ENCODE results near the gene LRP6.

The LRP6 gene

DNA sequence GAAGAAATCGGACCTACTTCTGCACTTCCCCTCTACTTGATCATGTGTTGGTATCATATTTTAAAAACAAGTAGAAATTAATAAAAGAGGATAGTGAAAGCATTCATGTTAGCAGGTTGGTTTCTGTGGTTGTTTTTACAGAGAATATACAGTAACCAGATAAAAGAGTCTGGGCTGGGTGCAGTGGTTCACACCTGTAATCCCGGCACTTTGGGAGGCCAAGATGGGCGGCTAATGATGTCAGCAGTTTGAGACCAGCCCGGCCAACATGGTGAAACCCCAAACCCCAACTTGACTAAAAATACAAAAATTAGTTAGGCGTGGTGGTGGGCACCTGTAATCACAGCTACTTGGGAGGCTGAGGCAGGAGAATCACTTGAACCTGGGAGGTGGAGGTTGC lies 55.9 kb downstream of the LRP6 start:
- no peak for DNase-seq

GRCh38 chr12:12210416-12210815 lies 56.4 kb downstream of the LRP6 start:
- no peak for DNase-seq

GRCh38 chr12:12209675-12210074 lies 57.2 kb downstream of the LRP6 start:
- no peak for DNase-seq

GRCh38 chr12:12209043-12209442 lies 57.8 kb downstream of the LRP6 start:
- no peak for DNase-seq

- no peak for DNase-seq
These were observed 59.1 kb downstream of the LRP6 start for GRCh38 chr12:12207746-12208145.

DNA sequence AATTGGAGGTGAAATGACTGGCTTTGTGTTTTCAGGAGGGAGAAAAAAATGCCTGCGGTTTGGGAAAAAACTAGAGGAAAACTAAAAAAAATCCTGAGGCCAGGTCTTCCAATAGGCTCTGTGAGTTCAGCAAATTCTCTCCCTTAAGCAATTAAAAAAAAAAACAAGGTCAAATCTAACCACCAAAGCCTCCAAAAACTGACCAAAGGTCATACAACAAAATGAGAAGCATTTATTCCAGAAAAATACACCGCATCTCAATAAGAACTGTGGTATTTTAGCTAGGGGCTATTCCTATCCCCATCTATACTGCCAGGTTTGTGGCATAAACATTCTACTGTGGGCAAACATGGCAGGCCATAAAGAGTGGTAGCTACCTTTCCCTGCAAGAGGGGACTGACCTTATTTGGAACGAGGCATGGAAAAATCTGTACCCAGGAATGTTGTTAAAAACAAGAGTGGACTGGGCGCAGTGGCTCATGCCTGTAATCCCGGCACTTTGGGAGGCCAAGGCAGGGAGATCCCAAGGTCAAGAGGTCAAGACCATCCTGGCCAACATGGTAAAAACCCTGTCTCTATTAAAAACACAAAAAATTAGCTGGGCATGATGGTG lies 60.0 kb downstream of the LRP6 start:
- no peak for DNase-seq

DNA sequence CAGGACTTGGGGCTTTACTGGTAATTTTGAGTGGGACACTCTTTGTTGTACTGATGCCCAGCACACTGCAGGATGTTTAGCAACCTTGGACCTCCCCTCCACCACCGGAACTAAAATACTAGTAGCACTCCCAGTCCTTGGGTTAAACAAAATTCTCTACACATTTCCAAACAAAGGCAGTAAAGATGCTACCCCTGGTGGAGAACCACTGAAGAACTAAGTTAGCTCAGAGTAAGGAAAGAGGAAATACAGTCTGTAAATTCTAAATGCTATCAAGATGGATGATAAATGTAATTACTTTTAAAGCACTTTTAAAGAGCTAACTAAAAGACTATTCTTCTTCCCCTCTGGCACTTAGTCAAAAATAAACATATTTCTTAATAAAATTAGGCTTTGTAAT lies 64.1 kb downstream of the LRP6 start:
- no peak for DNase-seq

GRCh38 chr12:12202105-12202504 lies 64.7 kb downstream of the LRP6 start:
- no peak for DNase-seq

DNA sequence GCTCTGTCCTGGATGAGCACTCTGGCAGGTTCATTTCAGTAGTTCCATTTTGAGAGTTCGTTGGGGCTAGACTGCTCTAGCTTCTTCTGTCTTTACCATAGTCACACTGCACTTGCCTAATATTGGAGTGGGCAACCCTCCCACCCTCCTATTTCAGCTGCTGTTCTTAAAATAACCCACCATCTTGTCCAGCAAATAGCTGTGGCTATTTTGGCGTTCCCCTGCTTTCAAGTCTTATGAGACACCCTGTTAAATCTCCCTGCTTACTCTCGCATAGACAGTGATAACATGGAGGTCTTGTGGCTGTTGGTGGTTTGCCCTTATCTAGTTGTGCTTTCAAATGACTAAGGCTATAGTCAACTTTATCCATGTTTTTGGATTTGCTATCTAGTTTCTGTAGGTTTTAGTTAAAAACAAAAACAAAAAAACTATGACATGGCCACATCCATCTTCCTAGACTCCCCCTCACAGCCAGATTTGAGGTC lies 65.5 kb downstream of the LRP6 start:
- DNase-seq: no peak

DNA sequence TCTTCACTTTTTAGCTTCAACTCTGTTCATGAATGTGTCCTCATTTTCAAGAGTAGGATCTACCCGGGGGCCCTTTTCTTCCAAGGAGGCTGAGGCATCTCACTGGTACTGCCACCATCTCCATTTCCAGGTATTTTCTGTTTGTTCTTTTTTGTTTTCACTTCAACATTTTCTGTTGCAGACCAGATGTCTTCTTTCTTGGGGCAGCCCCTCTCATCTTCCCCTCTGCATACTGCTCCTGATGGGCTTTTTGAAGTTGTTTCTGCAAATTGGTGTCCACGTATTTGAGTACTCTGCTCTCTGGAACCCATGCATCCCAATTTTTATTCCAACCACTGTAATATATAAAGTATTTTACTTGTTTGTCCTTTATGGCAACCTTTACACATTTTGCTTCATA lies 66.5 kb downstream of the LRP6 start:
- DNase-seq: no peak

GRCh38 chr12:12198124-12198523 lies 68.7 kb downstream of the LRP6 start:
- no peak for DNase-seq

DNA sequence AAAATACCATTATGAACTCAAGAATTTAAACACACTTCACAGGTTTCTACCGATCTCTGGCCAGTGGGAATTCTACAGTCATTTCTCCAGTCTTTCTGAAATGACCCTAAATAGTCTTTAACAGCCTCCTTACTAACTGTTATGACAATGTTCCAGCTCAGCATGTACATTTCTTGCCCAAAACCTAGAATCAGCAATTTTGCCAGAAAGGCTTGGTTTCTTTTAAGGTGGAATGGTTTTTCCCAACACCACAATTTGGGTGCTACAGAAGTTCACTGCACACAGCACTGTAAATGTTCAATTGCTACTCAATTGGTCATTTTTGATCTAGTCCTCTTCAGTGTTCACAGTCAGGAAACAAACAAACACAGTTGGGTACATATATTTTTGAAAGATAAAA lies 69.7 kb downstream of the LRP6 start:
- DNase-seq: no peak

GRCh38 chr12:12195516-12195915 lies 71.3 kb downstream of the LRP6 start:
- DNase-seq: no peak

- DNase-seq: no peak
These were observed 71.8 kb downstream of the LRP6 start for GRCh38 chr12:12195081-12195480.

DNA sequence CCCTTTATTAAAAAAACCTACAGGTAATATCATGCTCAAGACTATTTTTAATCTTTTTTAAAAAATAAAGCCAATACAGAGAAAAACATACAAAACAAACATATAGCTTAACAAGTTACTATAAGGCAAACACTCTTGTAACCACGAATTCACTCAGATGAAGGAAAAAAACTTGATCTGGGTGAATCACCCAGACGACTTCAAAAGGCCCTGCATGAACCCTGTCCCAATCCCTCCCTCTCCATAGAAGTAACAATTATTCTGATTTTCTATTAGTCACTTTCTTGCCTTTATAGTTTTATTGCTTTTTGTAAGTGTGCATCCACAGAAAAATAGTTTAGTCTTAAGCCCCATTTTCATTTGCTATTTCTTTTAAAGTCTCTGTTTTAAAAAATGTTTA lies 72.6 kb downstream of the LRP6 start:
- DNase-seq: no peak

GRCh38 chr12:12191008-12191407 lies 75.8 kb downstream of the LRP6 start:
- no peak for DNase-seq

DNA sequence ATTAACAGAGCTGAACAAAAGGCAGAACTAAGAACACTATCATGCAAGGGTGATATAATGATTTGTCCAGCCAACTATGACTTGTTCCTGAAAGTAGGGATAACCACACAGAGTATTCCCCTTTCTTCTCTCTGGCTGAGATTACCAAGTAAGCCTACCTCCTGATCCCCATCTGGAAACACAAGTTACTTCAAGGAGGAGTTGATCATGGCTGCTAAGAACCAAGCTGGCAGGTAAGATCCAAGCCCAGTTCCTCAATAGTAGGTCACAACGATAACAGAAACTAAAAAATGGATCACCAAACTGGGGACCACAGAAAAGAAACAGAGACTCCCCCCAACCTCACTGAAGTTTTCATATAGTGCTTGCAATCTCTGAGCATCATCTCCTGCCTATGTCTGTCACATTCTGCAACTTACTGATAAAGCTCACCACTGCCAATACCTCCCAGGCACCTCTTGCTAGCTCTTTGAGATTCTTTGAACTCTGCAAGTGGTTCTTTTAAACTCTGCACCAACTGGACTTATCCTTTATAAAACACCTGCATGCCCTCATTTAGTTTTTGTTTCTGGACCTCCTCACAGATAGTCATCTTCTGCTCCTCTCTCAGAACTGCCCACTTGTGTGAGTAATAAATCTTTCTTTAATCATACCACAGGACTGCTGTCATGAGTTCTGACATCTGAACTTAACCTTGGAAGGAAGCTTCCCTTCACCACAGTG lies 76.6 kb downstream of the LRP6 start:
- DNase-seq: no peak

DNA sequence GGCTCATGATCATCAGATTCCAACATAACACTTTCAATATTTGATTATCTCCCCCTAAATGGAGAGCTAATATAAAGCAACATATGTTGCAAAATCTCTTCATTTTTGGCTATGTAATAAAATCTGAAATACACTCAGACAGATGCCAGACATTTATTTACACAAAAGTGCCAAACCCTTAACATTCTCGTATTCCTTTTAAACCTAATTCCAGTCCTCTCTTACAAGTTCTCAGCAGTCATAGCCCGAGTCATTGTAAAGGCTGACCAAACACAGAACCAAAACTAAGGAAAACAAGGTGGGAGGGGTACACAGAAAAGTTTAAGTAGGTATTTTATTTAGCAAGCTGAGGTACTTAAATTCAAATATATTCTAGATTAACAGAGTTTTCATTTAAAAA lies 81.4 kb downstream of the LRP6 start:
- no peak for DNase-seq

GRCh38 chr12:12182703-12183365 lies 84.0 kb downstream of the LRP6 start:
- DNase-seq: no peak

- DNase-seq: no peak
These were observed 85.3 kb downstream of the LRP6 start for GRCh38 chr12:12181511-12181910.

- no peak for DNase-seq
These were observed 86.3 kb downstream of the LRP6 start for GRCh38 chr12:12180575-12180974.

DNA sequence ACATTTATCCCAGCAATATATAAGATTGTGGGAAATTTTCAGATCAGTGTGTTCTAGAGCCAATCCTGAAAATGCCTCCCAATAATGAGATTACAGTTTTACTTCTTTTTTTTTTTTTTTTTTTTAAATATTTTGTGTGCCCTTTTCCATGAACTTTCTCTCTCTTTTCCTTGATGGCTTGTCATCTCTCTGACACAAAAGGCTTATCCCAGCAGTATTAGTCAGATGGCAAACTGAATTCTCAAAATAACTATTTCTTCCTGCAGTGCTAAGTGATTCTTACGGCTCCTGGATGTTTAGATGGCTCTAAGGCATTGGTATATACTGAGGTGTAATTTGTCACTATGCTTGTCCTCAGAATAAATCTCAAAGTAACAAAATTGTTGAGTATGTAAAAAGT lies 86.7 kb downstream of the LRP6 start:
- DNase-seq: no peak

- DNase-seq: no peak
These were observed 88.3 kb downstream of the LRP6 start for GRCh38 chr12:12178559-12178958.

GRCh38 chr12:12176402-12176801 lies 90.4 kb downstream of the LRP6 start:
- no peak for DNase-seq

Data from bone marrow (tissue), 2 donors.